ENCODE measurements around the gene TMEM121. TPM values are rescaled to one million over a fixed set of nuclear protein-coding genes. Genes with fewer than 3 reads are reported as not detected.

Gene TMEM121
- total RNA-seq, 4 donors from 2014 or later = 3.5 to 5.6 (median 4.1) TPM

GRCh38 chr14:105495990-105496830 is 30.2 kb upstream of the TMEM121 start:
- TF ChIP-seq CTCF (IDR thresholded peaks at IDR 0.05) = no peak
- DNase-seq (ENCODE audit: low spot score) = no peak
- no peak for ATAC-seq (ENCODE audit: low FRiP score)

GRCh38 chr14:105496831-105497591 is 29.4 kb upstream of the TMEM121 start:
- DNase-seq (ENCODE audit: low spot score) = no peak
- TF ChIP-seq CTCF (IDR thresholded peaks at IDR 0.05) = no peak
- no peak for ATAC-seq (ENCODE audit: low FRiP score)

GRCh38 chr14:105497671-105498429 is 28.5 kb upstream of the TMEM121 start:
- TF ChIP-seq CTCF (IDR thresholded peaks at IDR 0.05) = no peak
- DNase-seq (ENCODE audit: low spot score) = no peak

GRCh38 chr14:105498430-105499255 is 27.7 kb upstream of the TMEM121 start:
- no peak for TF ChIP-seq CTCF (IDR thresholded peaks at IDR 0.05)
- ATAC-seq (ENCODE audit: low FRiP score) (no peak), DNase-seq (ENCODE audit: low spot score) (peak; percentile 6)

More at GRCh38 chr14:105497671-105498429, 28.5 kb upstream of the TMEM121 start:
- no peak for ATAC-seq (ENCODE audit: low FRiP score)

GRCh38 chr14:105499256-105500035 is 26.9 kb upstream of the TMEM121 start:
- no peak for TF ChIP-seq CTCF (IDR thresholded peaks at IDR 0.05)
- DNase-seq (ENCODE audit: low spot score) (peak; percentile 11), ATAC-seq (ENCODE audit: low FRiP score) (no peak)

Data from omental fat pad (tissue), 4 donors.